ENCODE data around the gene BMPR2.

- TF ChIP-seq CTCF (IDR thresholded peaks at IDR 0.05): no peak
- no peak for TF ChIP-seq POLR2A (IDR thresholded peaks at IDR 0.05)
- no peak for TF ChIP-seq POLR2AphosphoS5 (IDR thresholded peaks at IDR 0.05; ENCODE audit: insufficient read depth in 1 of 2, low read depth in 1 of 2)
These were observed 30.4 kb downstream of the BMPR2 start for GRCh38 chr2:202406445-202406978.

All from vagina (tissue), 2 donors.